GM19395 (cell line): ENCODE results near the gene BLOC1S5.
"Not testable (repeated sequence)": the region's sequence is repeated elsewhere in the genome, so short reads cannot be mapped to it uniquely, and the experiment has no call there.

Experiments
- ATAC-seq: cut with Tn5 transposase; IDR thresholded peaks from one replicate; pipeline ENCODE4 v1.9.1; 2021; ENCODE audit warnings: mild to moderate bottlenecking, moderate library complexity; ENCODE audit not compliant: unreplicated experiment

Gene BLOC1S5

DNA sequence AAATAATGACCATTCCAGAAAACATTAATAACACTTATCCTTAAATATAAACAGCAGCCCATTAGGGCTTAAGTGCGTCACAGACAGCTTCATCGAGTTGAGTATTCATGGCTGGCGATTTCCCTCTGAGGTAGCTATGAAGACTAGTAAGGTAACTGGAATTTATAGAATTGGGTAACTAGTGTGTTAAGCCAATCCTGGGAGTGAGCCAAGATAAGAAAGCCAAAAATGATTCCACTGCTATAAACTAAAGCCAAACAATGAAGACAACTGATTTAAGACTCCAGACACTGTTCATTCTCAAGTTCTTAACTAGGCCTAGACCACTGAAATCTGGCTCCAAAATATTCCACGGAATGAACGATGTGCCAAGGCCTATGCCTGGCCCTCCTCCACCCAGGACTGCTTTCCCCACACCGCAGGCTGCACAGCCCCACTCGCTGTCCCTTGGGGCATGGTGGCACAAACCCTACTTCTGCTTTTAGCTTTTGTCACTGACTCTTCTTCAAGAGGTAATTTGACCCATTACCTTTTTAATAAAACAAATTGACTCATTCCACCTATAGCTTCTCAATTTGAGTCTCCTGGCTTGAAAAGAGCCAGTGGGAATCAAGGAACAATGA, 66.0 kb downstream of the BLOC1S5 start:
- ATAC-seq = no peak

DNA sequence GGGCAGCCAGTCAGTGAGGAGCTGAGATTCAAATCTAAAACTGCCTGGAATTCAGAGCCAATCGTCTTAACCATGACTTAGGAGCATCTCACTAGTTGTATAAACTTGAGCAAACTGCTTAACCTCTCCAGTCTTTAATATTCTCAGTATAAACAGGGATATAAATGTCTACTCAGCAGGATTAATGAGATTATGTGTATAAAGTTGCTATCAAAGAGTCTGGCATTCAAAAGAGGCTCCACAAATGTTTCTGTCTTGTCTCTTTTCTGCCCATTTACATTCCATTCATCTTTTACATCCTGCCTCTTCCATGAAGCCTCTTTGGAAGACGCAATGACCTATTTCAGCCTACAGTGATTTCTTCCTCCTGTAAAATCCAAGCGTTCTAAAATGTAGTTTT, 66.9 kb downstream of the BLOC1S5 start:
- ATAC-seq = no peak

- ATAC-seq = no peak
These were observed 67.6 kb downstream of the BLOC1S5 start for GRCh38 chr6:7996538-7997111.

GRCh38 chr6:7993952-7994351, 70.2 kb downstream of the BLOC1S5 start:
- ATAC-seq = no peak

- ATAC-seq = no peak
These were observed 70.8 kb downstream of the BLOC1S5 start for GRCh38 chr6:7993399-7993798.

GRCh38 chr6:7992002-7992815, 72.0 kb downstream of the BLOC1S5 start:
- peak; percentile 97 for ATAC-seq

GRCh38 chr6:7991536-7991935, 72.7 kb downstream of the BLOC1S5 start:
- ATAC-seq = peak; percentile 40

- no peak for ATAC-seq
These were observed 78.0 kb downstream of the BLOC1S5 start for GRCh38 chr6:7986219-7986618.

DNA sequence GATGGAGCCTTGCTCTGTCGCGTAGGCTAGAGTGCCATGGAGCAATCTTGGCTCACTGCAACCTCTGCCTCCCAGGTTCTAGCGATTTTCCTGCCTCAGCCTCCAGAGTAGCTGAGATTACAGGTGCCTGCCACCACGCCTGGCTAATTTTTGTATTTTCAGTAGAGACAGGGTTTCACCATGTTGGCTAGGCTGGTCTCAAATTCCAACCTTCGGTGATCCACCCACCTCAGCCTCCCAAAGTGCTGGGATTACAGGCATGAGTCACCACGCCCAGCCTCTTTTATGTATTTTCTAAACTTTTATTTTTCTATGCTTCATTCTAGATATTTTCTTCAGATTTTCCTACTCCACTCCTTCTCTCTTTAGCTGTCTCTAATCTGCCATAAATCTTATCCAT, 80.2 kb downstream of the BLOC1S5 start:
- not testable (repeated sequence) for ATAC-seq

- ATAC-seq = no peak
These were observed 84.4 kb downstream of the BLOC1S5 start for GRCh38 chr6:7979831-7980230.

- ATAC-seq = peak; percentile 69
These were observed 85.5 kb downstream of the BLOC1S5 start for GRCh38 chr6:7978736-7979135.

GRCh38 chr6:7976485-7977056, 87.6 kb downstream of the BLOC1S5 start:
- no peak for ATAC-seq

- peak; percentile 64 for ATAC-seq
These were observed 88.4 kb downstream of the BLOC1S5 start for GRCh38 chr6:7975764-7976146.

GRCh38 chr6:7974938-7975763, 89.0 kb downstream of the BLOC1S5 start:
- ATAC-seq = peak; percentile 64

GRCh38 chr6:7974565-7974937, 89.6 kb downstream of the BLOC1S5 start:
- no peak for ATAC-seq

- ATAC-seq = no peak
These were observed 90.6 kb downstream of the BLOC1S5 start for GRCh38 chr6:7973584-7973983.

DNA sequence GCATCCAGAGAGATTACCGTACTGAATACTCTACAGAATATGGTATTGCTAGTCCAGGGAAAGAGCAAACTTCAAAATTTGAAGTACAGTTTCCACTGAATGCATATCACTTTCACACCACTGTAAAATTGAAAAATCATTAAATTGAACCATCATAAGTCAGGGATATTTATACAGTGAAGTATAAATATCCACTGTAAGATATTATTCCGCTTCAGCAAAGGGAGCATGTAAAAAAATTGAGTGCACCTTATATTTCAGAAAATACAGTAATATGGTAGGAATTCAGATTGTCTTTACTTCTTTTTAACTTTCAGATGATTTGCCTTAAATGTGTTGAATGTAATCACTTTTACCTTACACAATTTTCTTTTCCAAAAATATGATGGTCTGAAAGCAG, 92.7 kb downstream of the BLOC1S5 start:
- ATAC-seq = no peak

GRCh38 chr6:7970616-7971015, 93.6 kb downstream of the BLOC1S5 start:
- ATAC-seq = no peak
